ENCODE data around the gene MAGT1. TPM values are rescaled to one million over a fixed set of nuclear protein-coding genes. Genes with fewer than 3 reads are reported as not detected.
"Not testable (repeated sequence)": the region's sequence is repeated elsewhere in the genome, so short reads cannot be mapped to it uniquely, and the experiment has no call there.

The MAGT1 gene
- polyA plus RNA-seq, 3 donors, result 73.3 to 91.3 (median 85.3) TPM

- peak; percentile 97 for DNase-seq
These were observed 4.0 kb upstream of the MAGT1 start, which contains the start of gene COX7B for GRCh38 chrX:77899081-77899828. TSS of gene COX7B (plus strand) at chrX:77899468. CDS start at chrX:77899554, 86 bp downstream.

- no peak for DNase-seq
These were observed 1.5 kb downstream of the MAGT1 start for GRCh38 chrX:77893713-77894112.

- DNase-seq, result no peak
These were observed 2.3 kb downstream of the MAGT1 start for GRCh38 chrX:77892887-77893286.

- DNase-seq, result not testable (repeated sequence)
These were observed 13.8 kb downstream of the MAGT1 start for GRCh38 chrX:77881418-77881817.

- DNase-seq, result no peak
These were observed 19.9 kb downstream of the MAGT1 start for GRCh38 chrX:77875372-77875771.

GRCh38 chrX:77831544-77831943, 63.7 kb downstream of the MAGT1 start:
- not testable (repeated sequence) for DNase-seq

- not testable (repeated sequence) for DNase-seq
These were observed 73.2 kb downstream of the MAGT1 start for GRCh38 chrX:77821989-77822388.

- DNase-seq, result no peak
These were observed 75.0 kb downstream of the MAGT1 start for GRCh38 chrX:77820091-77820727.

GRCh38 chrX:77814210-77814609, 81.0 kb downstream of the MAGT1 start:
- DNase-seq, result no peak

- no peak for DNase-seq
These were observed 93.0 kb downstream of the MAGT1 start for GRCh38 chrX:77802201-77802600.

- DNase-seq, result no peak
These were observed 100.1 kb downstream of the MAGT1 start for GRCh38 chrX:77795124-77795523.

- DNase-seq, result no peak
These were observed 101.3 kb downstream of the MAGT1 start for GRCh38 chrX:77793946-77794345.

- no peak for DNase-seq
These were observed 107.2 kb downstream of the MAGT1 start for GRCh38 chrX:77788050-77788449.

GRCh38 chrX:77786365-77786680, 108.9 kb downstream of the MAGT1 start:
- no peak for DNase-seq

- peak; percentile 81 for DNase-seq
These were observed 109.5 kb downstream of the MAGT1 start, which contains the start of gene ATRX for GRCh38 chrX:77785486-77786364. TSS of gene ATRX (minus strand) at chrX:77786216. CDS start at chrX:77786001, 215 bp downstream.

- DNase-seq, result no peak
These were observed 115.5 kb downstream of the MAGT1 start for GRCh38 chrX:77779695-77780094.

GRCh38 chrX:77776659-77777058, 118.6 kb downstream of the MAGT1 start:
- no peak for DNase-seq

Other genes starting within 250 kb of the MAGT1 start
- gene ATRX, start 109.2 kb downstream of the MAGT1 start, polyA plus RNA-seq (ENCODE audit: insufficient read length in 3 of 3), result 10 to 100 TPM; 72.8 to 96.6 (median 77.7) TPM
- gene COX7B, start 4.0 kb upstream of the MAGT1 start, polyA plus RNA-seq (ENCODE audit: insufficient read length in 3 of 3), result 100 to 1,000 TPM; 245 to 356 (median 294) TPM
- 10 to 100 TPM; 13.2 to 17.8 (median 15.4) TPM for gene ATP7A, start 15.3 kb upstream of the MAGT1 start, polyA plus RNA-seq (ENCODE audit: insufficient read length in 3 of 3)
- gene PGAM4, start 74.2 kb upstream of the MAGT1 start, polyA plus RNA-seq (ENCODE audit: insufficient read length in 3 of 3), result under 1 TPM in 1 of 3 donors, not detected in 2; 0.11 TPM
- gene PGK1, start 208.8 kb upstream of the MAGT1 start, polyA plus RNA-seq (ENCODE audit: insufficient read length in 3 of 3), result 100 to 1,000 TPM; 340 to 394 (median 394) TPM
- 10 to 100 TPM; 42.4 to 49.0 (median 47.4) TPM for gene TAF9B, start 244.2 kb upstream of the MAGT1 start, polyA plus RNA-seq (ENCODE audit: insufficient read length in 3 of 3)

Measured in renal pelvis (tissue), 4 donors.